Keratinocyte (primary cell): ENCODE results near the gene TEX26.

Source experiments
- EZH2 ChIP-seq: IDR thresholded peaks from one replicate; pipeline ENCODE4 v1.6.1; 2012; ENCODE audit warnings: inconsistent platforms, mild to moderate bottlenecking, low read length, moderate library complexity
- TF ChIP-seq, protein P1 (sequence below), 3 experiments: IDR thresholded peaks in 1 of 3; conservative IDR thresholded peaks in 1 of 3; optimal IDR thresholded peaks in 1 of 3; 2 replicates in 2 of 3; 3 replicates in 1 of 3; pipeline versions ENCODE3 to v1.5.1; 2011; ENCODE audit warnings: low read length in 3 of 3, mild to moderate bottlenecking in 3 of 3, moderate library complexity in 2 of 3, control low read depth in 1 of 3, inconsistent platforms in 1 of 3; ENCODE audit not compliant: insufficient read depth in 2 of 3; ENCODE audit errors: extremely low read depth in 1 of 3

DNA sequence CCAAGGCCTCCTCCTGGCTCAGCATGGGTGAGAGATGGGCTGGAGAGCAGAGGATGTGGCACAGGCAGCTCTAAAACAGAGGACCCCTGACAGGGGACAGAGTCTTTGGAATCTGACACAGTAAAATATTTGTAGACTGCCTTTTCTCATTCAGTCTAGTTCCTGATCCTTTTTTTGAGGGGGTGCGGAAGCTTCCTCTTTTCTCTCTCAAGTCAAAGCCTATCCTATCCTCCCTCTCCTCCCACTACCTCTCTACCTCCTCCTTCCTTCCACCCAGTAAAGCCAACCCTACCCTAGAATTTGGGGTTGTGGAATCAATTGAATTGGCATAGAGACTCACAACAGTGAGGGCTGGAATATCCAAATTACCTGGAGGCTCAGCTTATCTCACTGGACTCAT lies 82.0 kb downstream of the TEX26 start:
- no peak for TF ChIP-seq EZH2
- TF ChIP-seq, protein P1, sequence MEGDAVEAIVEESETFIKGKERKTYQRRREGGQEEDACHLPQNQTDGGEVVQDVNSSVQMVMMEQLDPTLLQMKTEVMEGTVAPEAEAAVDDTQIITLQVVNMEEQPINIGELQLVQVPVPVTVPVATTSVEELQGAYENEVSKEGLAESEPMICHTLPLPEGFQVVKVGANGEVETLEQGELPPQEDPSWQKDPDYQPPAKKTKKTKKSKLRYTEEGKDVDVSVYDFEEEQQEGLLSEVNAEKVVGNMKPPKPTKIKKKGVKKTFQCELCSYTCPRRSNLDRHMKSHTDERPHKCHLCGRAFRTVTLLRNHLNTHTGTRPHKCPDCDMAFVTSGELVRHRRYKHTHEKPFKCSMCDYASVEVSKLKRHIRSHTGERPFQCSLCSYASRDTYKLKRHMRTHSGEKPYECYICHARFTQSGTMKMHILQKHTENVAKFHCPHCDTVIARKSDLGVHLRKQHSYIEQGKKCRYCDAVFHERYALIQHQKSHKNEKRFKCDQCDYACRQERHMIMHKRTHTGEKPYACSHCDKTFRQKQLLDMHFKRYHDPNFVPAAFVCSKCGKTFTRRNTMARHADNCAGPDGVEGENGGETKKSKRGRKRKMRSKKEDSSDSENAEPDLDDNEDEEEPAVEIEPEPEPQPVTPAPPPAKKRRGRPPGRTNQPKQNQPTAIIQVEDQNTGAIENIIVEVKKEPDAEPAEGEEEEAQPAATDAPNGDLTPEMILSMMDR (optimal IDR thresholded peaks at IDR 0.05 in 1 of 3, IDR thresholded peaks at IDR 0.05 in 1 of 3, conservative IDR thresholded peaks at IDR 0.05 in 1 of 3; ENCODE audit: extremely low read depth in 1 of 3, insufficient read depth in 2 of 3, low read length in 3 of 3) = no peak
